Measurements from ENCODE around the gene ANKRD30BL.
"Not testable (repeated sequence)": the region's sequence is repeated elsewhere in the genome, so short reads cannot be mapped to it uniquely, and the experiment has no call there.

ANKRD30BL gene, protein sequence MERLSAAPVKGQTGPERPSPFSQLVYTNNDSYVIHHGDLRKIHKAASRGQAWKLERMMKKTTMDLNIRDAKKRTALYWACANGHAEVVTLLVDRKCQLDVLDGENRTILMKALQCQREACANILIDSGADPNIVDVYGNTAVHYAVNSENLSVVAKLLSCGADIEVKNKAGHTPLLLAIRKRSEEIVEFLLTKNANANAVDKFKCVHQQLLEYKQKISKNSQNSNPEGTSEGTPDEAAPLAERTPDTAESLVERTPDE

GRCh38 chr2:132161161-132162124 lies at the start of gene ANKRD30BL:
ANKRD30BL (minus strand) TSS chr2:132161952; CDS start chr2:132161705, 247 bp downstream.
- DNase-seq (ENCODE audit: low spot score): not testable (repeated sequence)

GRCh38 chr2:132202866-132203265 lies 41.1 kb upstream of the ANKRD30BL start:
- DNase-seq (ENCODE audit: low spot score): not testable (repeated sequence)

DNA sequence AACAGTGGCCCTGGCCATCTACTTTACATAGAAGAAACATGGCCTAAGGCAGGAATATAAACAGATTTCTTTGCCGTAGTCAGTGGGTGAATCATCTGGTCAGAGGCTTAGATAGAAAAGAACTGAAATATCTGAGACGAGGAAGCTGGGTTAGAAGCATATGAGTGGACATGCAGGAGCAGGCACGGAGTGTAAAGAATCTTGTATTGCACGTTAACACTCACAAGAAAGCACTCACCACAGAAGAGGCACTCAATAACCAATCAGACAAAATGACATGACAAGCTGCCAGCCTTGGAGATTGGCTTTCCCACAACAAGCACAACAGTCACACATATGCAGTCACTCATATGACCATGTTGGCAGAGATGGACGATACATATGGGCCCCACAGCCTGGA lies 31.1 kb upstream of the ANKRD30BL start:
- not testable (repeated sequence) for DNase-seq (ENCODE audit: low spot score)

DNA sequence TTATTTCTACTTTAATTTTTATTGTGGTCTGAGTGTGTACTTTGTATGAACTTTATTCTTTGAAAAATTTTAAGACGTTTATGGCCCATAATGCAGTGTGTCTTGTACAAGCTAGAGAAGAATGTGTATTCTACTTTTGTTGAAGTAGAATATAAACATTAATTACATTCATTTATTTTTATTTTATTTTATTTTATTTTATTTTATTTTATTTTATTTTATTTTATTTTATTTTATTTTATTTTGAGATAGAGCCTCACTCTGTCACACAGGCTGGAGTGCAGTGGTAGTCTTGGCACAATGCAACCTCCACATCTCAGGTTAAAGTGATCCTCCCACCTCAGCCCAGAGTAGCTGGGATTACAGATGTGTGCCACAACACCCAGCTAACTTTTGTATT lies 5.3 kb upstream of the ANKRD30BL start:
- DNase-seq (ENCODE audit: low spot score): not testable (repeated sequence)

DNA sequence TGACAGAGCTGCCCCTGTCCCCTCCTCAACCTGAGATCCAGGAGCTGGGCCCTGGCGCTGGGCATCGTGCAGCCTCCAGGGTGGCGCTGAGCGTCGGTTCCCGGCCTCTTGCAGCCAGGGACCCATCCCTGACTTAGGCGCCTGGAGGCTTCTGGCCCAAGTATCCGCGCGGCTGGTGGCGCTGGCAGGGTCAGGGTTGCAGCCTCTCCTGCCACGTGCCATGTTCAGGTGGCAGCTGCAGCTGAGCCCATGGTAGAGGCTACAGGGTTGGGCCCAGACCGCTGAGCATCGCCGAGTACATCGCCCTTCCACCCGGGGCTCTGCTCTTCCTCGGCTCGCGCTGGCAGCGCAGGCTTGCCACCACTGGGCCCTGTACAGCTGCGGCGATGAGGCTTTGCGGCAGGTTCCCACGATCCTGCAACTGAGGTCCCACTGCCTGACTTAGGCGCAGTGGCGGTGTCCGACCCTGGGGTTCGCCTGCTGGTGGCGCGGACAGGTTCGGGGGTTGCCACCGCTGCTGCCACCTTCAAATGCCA lies 441 bp upstream of the ANKRD30BL start:
- not testable (repeated sequence) for DNase-seq (ENCODE audit: low spot score)

DNA sequence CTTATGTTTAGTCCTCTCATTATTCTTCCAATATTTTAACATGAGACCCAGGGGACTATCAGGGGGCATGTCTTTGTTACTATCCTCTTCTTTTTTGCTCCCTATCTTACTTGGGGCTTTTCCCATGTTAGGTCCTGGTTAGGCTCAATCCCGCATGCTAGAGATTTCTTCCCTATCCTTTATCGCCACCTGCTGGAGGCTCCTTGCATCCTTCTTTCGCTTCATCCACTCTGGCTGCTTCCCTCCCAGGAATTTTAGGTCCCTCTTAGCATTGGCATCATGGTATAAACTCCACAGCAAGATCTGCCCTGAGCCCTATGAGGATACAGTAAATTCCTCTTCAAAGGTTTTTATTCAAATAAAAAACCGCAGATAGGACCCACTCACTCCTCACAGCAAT lies 15.0 kb downstream of the ANKRD30BL start:
- DNase-seq (ENCODE audit: low spot score): peak; percentile 3
